HL-60 (cell line): Measurements from ENCODE around the gene MBD2.

Experiments used
- DNase-seq, 2 experiments: peaks; one replicate each; pipeline ENCODE4 v3.0.0-alpha.2; 2010 to 2020; ENCODE audit warnings: low read depth in 1 of 2, low spot score in 1 of 2
- H3K27ac ChIP-seq: fragments of 250-450 bp; sonication (Bioruptor Pico); replicated peaks from 2 replicates; pipeline ENCODE4 v1.5.1; 2020; ENCODE audit warnings: mild to moderate bottlenecking, moderate library complexity
- H3K27me3 ChIP-seq: fragments of 250-450 bp; sonication (Bioruptor Pico); 2 replicates; pipeline ENCODE4 v1.5.1; 2021; ENCODE audit warnings: mild to moderate bottlenecking, moderate library complexity; ENCODE audit not compliant: insufficient read depth, poor library complexity, severe bottlenecking
- H3K4me3 ChIP-seq: replicated peaks from 2 replicates; pipeline ENCODE4 v1.5.1; 2011; ENCODE audit warnings: mild to moderate bottlenecking, control low read depth, low read length; ENCODE audit not compliant: insufficient read depth
- GABPA ChIP-seq: IDR thresholded peaks from 2 replicates; pipeline ENCODE4 v1.6.1; 2012; ENCODE audit warnings: low read depth
- POLR2AphosphoS5 ChIP-seq: IDR thresholded peaks from 2 replicates; pipeline ENCODE4 v1.6.1; 2012; ENCODE audit warnings: low read depth
- SPI1 ChIP-seq: IDR thresholded peaks from 2 replicates; pipeline ENCODE4 v1.6.1; 2012; ENCODE audit warnings: low read depth, mild to moderate bottlenecking, borderline replicate concordance
- TF ChIP-seq, protein P1 (sequence below): IDR thresholded peaks from 2 replicates; pipeline ENCODE4 v1.6.1; 2012; ENCODE audit warnings: low read depth; ENCODE audit not compliant: insufficient replicate concordance
- TF ChIP-seq, protein P2 (sequence below): IDR thresholded peaks from one replicate; pipeline ENCODE4 v1.5.1; 2011; ENCODE audit warnings: low read length, control low read depth, inconsistent platforms; ENCODE audit not compliant: insufficient read depth

The MBD2 gene

DNA sequence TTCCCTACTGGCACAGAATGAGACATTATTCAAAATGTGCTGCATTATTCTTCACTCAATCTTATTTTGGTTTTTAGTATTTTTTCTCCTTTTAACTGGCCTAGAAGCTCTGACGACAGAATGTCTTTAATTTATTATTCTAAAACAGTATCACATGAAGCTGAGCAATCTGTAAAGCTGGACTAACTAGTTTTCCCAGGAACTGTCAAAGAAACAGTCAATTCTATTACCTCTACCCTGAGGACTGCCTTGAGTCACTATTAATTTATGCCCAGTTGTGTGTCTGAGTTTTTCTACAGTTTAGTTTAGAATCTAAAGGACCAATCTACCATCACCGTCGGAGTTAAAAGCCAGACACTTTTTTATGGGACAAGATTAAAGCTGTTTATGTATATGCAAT is 31.6 kb downstream of the MBD2 start:
- Histone ChIP-seq H3K27ac (no peak overlapping the region), H3K4me3 (no peak overlapping the region), H3K27me3 (no peaks in the 10 kb centered on the region)
- DNase-seq: no peak
- TF ChIP-seq, protein P1, sequence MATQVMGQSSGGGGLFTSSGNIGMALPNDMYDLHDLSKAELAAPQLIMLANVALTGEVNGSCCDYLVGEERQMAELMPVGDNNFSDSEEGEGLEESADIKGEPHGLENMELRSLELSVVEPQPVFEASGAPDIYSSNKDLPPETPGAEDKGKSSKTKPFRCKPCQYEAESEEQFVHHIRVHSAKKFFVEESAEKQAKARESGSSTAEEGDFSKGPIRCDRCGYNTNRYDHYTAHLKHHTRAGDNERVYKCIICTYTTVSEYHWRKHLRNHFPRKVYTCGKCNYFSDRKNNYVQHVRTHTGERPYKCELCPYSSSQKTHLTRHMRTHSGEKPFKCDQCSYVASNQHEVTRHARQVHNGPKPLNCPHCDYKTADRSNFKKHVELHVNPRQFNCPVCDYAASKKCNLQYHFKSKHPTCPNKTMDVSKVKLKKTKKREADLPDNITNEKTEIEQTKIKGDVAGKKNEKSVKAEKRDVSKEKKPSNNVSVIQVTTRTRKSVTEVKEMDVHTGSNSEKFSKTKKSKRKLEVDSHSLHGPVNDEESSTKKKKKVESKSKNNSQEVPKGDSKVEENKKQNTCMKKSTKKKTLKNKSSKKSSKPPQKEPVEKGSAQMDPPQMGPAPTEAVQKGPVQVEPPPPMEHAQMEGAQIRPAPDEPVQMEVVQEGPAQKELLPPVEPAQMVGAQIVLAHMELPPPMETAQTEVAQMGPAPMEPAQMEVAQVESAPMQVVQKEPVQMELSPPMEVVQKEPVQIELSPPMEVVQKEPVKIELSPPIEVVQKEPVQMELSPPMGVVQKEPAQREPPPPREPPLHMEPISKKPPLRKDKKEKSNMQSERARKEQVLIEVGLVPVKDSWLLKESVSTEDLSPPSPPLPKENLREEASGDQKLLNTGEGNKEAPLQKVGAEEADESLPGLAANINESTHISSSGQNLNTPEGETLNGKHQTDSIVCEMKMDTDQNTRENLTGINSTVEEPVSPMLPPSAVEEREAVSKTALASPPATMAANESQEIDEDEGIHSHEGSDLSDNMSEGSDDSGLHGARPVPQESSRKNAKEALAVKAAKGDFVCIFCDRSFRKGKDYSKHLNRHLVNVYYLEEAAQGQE: no peak
- no peak for TF ChIP-seq SPI1
- no peak for TF ChIP-seq POLR2AphosphoS5
- TF ChIP-seq, protein P2, sequence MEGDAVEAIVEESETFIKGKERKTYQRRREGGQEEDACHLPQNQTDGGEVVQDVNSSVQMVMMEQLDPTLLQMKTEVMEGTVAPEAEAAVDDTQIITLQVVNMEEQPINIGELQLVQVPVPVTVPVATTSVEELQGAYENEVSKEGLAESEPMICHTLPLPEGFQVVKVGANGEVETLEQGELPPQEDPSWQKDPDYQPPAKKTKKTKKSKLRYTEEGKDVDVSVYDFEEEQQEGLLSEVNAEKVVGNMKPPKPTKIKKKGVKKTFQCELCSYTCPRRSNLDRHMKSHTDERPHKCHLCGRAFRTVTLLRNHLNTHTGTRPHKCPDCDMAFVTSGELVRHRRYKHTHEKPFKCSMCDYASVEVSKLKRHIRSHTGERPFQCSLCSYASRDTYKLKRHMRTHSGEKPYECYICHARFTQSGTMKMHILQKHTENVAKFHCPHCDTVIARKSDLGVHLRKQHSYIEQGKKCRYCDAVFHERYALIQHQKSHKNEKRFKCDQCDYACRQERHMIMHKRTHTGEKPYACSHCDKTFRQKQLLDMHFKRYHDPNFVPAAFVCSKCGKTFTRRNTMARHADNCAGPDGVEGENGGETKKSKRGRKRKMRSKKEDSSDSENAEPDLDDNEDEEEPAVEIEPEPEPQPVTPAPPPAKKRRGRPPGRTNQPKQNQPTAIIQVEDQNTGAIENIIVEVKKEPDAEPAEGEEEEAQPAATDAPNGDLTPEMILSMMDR: no peak

DNA sequence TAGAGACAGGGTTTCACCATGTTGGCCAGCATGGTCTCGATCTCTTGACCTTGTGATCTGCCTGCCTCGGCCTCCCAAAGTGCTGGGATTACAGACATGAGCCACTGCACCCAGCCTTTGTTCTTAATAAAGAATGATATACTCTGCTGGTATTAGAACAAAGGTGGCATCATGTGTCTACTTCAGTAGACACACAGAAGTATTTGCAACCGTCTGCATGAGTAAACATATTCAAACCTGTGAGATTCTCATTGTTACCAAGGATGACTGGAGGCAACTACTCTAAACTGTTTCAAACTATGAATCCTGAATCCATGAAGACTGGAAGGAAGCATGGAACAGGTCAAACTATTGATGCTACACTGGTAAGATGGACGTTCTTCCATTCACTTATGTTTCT is 32.1 kb downstream of the MBD2 start:
- H3K4me3 ChIP-seq: no peak overlapping the region
- TF ChIP-seq, protein P1: no peak
- TF ChIP-seq POLR2AphosphoS5 (no peak), GABPA (no peak), SPI1 (no peak)
- TF ChIP-seq, protein P2: no peak
- H3K27me3 ChIP-seq: no peaks in the 10 kb centered on the region
- DNase-seq: no peak
- H3K27ac ChIP-seq: no peak overlapping the region

DNA sequence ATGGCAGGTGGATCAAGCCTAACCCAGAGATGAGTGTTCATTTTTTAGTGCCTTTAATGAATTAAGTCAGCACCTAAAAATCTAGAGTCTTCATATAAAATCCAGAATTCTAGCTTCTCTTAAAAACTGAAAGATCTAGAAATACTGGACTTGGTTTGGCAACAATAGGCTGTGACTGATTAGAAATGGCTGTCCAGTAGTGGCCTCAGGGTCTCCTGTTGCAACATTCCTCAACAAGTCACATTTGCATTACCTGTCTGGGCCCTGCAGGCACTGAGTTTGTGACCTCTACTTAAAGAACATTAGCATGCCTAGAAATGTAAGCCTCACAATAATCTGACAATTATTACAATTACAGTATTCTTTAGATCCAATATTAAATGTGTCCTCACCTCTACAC is 33.1 kb downstream of the MBD2 start:
- no peak for DNase-seq
- no peak overlapping the region for H3K4me3 ChIP-seq
- TF ChIP-seq SPI1: no peak
- TF ChIP-seq POLR2AphosphoS5: no peak

DNA sequence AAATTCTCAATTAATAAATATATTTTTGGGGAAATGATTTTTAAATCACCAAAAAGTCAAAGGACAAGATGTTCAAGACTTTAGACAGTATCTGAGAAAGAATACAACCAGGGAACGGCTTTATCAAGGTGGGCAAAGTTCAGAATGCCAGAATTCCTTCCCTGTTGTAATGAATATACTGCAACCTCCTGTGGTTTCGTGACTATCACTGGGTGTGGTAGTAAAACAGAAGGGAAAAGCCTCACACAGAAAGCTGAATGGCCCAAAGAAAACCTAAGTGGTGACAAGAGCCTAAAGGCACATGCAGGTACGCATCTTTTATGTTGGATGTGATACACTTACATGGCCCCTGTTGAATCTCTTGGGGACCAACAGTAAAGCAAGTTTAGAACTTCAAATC is 37.1 kb downstream of the MBD2 start:
- Histone ChIP-seq H3K27me3 (no peaks in the 10 kb centered on the region), H3K4me3 (no peak overlapping the region), H3K27ac (no peak overlapping the region)
- TF ChIP-seq SPI1: no peak
- TF ChIP-seq, protein P2: no peak
- no peak for TF ChIP-seq GABPA
- TF ChIP-seq POLR2AphosphoS5: no peak
- TF ChIP-seq, protein P1: no peak
- DNase-seq: no peak

More for the DNA sequence above, 33.1 kb downstream of the MBD2 start:
- Histone ChIP-seq H3K27me3 (no peaks in the 10 kb centered on the region), H3K27ac (no peak overlapping the region)
